ENCODE data around the gene KYNU. TPM values are rescaled to one million over a fixed set of nuclear protein-coding genes. Genes with fewer than 3 reads are reported as not detected.

Gene KYNU
- total RNA-seq, 1 experiment from 2014 or later, result 143 TPM

DNA sequence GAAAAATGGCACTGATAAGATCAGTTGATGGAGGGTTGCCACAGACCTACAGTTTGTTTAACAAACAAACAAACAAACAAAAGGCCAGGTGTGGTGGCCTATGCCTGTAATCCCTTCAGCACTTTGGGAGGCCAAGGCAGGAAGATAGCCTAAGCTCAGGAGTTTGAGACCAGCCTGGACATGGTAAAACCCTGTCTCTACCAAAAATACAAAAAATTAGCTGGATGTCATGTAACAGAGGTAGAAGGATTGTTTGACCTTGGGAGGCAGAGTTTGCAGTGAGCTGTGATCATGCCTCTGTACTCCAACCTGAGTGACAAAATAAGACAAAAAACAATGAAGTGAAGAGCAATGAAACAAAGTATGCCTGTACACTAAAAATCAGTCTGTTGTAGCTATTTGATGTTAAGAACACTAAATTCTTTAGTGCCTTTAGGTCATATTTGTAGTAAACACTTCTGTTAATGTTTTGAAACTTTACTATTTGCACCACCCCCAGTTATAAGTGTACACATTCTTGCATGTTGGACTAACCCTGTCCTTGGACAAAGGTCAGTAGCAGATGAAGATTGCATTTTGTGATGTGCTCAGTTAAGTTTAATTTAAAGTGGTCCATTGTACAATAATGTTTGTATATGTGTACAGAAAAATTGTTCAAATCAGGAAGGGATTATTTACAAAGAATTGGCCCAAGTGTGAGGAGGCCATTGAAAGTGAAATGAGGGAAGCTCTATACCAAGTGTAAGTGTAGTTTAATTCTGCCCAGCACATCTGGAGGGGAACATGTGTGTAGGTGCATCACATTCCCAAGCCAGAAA, 73.9 kb downstream of the KYNU start:
- Mint-ChIP-seq H3K4me1 (ENCODE audit: insufficient read depth, unreplicated experiment) (peaks cover 6% of the 10 kb centered on the region), H3K9me3 (ENCODE audit: unreplicated experiment) (peaks cover 10% of the 10 kb centered on the region), H3K36me3 (ENCODE audit: insufficient read depth, unreplicated experiment) (peaks cover 95% of the 10 kb centered on the region), H3K4me3 (ENCODE audit: unreplicated experiment) (no peak overlapping the region), H3K27ac (ENCODE audit: low read depth, unreplicated experiment) (peak overlapping the region; percentile 48), H3K27me3 (ENCODE audit: insufficient read depth, unreplicated experiment) (no peaks in the 10 kb centered on the region)
- DNase-seq (ENCODE audit: unreplicated experiment), result no peak
- CTCF ChIA-PET, result interaction anchor here (0.6 to 1.7 kb wide), 5 partner anchors 16 to 285 kb away, joined by 3 to 6 read pairs (median 3); partner anchors contain the start of gene KYNU
- no TSS peak for BruUV-seq (replicated peaks)
- TF ChIP-seq, protein P1, sequence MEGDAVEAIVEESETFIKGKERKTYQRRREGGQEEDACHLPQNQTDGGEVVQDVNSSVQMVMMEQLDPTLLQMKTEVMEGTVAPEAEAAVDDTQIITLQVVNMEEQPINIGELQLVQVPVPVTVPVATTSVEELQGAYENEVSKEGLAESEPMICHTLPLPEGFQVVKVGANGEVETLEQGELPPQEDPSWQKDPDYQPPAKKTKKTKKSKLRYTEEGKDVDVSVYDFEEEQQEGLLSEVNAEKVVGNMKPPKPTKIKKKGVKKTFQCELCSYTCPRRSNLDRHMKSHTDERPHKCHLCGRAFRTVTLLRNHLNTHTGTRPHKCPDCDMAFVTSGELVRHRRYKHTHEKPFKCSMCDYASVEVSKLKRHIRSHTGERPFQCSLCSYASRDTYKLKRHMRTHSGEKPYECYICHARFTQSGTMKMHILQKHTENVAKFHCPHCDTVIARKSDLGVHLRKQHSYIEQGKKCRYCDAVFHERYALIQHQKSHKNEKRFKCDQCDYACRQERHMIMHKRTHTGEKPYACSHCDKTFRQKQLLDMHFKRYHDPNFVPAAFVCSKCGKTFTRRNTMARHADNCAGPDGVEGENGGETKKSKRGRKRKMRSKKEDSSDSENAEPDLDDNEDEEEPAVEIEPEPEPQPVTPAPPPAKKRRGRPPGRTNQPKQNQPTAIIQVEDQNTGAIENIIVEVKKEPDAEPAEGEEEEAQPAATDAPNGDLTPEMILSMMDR (IDR thresholded peaks at IDR 0.05; ENCODE audit: unreplicated experiment), result no peak
- POLR2A ChIA-PET, result no interaction called here
- intact Hi-C loops (cut with micrococcal nuclease), result no loop called here

DNA sequence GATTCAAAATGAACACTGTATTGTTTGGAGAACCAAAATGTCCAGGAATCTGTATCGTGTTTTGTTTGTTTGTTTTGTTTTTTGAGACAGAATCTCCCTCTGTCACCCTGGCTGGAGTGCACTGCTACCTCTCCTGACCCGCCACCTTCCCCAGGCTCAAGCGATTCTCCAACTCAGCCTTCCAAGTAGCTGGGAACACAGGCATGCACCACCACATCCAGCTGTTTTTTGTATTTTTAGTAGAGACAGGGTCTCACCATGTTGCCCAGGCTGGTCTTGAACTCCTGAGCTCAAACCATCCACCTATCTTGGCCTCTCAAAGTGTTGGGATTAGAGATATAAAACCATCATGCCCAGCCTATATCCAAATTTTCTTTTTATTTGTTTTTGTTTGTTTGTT, 74.6 kb downstream of the KYNU start:
- ChIA-PET CTCF (interaction anchor here (1.0 to 1.6 kb wide), 2 partner anchors 37 to 286 kb away, joined by 3 to 6 read pairs; no protein-coding TSS in a partner anchor), POLR2A (no interaction called here)
- Mint-ChIP-seq H3K4me1 (ENCODE audit: insufficient read depth, unreplicated experiment) (peaks cover 6% of the 10 kb centered on the region), H3K36me3 (ENCODE audit: insufficient read depth, unreplicated experiment) (peaks cover 95% of the 10 kb centered on the region), H3K27ac (ENCODE audit: low read depth, unreplicated experiment) (no peak overlapping the region), H3K27me3 (ENCODE audit: insufficient read depth, unreplicated experiment) (no peaks in the 10 kb centered on the region), H3K4me3 (ENCODE audit: unreplicated experiment) (no peak overlapping the region), H3K9me3 (ENCODE audit: unreplicated experiment) (peaks cover 10% of the 10 kb centered on the region)
- DNase-seq (ENCODE audit: unreplicated experiment), result no peak
- BruUV-seq (replicated peaks), result no TSS peak
- TF ChIP-seq, protein P1 (IDR thresholded peaks at IDR 0.05; ENCODE audit: unreplicated experiment), result no peak
- intact Hi-C loops (cut with micrococcal nuclease), result no loop called here

DNA sequence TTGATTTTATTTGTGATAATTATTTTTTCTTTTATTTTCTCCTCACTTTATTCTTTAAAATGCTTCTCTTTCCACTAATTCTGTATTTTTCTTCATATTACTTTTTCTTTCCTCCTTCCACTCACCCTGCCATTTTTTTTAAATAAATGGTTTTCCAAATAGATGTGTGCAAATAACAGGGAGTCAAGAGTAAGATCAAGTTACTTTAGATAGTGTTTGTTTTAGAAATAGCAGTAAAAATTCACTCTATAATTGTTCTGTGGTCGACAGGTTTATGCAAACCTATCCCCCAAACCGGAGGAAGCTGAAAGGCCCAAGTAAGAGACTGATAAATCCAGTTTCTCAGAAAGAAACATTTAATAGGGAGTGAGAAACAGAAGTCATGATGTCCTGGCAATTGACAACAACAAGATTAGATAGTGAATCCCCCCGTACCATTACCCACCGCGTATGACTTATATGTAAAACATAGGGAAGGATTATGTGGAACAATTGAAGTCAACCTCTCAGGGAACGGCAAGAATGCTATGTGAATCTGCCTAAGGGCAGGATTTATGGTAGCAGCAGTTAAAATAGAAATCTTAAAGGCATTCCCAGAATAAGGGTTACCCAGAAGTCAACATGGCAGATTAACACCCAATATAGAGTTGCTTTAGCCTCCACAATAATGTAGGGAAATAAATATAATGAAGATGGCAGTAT, 75.5 kb downstream of the KYNU start:
- Mint-ChIP-seq H3K4me1 (ENCODE audit: insufficient read depth, unreplicated experiment) (peaks cover 6% of the 10 kb centered on the region), H3K9me3 (ENCODE audit: unreplicated experiment) (peaks cover 10% of the 10 kb centered on the region), H3K4me3 (ENCODE audit: unreplicated experiment) (no peak overlapping the region), H3K27me3 (ENCODE audit: insufficient read depth, unreplicated experiment) (no peaks in the 10 kb centered on the region), H3K36me3 (ENCODE audit: insufficient read depth, unreplicated experiment) (peaks cover 95% of the 10 kb centered on the region), H3K27ac (ENCODE audit: low read depth, unreplicated experiment) (no peak overlapping the region)
- no TSS peak for BruUV-seq (replicated peaks)
- intact Hi-C loops (cut with micrococcal nuclease), result no loop called here
- CTCF ChIA-PET, result interaction anchor here (1.0 to 1.6 kb wide), 3 partner anchors 11 to 36 kb away, joined by 3 to 6 read pairs (median 4); no protein-coding TSS in a partner anchor
- no peak for DNase-seq (ENCODE audit: unreplicated experiment)
- POLR2A ChIA-PET, result no interaction called here
- TF ChIP-seq, protein P1 (IDR thresholded peaks at IDR 0.05; ENCODE audit: unreplicated experiment), result no peak

DNA sequence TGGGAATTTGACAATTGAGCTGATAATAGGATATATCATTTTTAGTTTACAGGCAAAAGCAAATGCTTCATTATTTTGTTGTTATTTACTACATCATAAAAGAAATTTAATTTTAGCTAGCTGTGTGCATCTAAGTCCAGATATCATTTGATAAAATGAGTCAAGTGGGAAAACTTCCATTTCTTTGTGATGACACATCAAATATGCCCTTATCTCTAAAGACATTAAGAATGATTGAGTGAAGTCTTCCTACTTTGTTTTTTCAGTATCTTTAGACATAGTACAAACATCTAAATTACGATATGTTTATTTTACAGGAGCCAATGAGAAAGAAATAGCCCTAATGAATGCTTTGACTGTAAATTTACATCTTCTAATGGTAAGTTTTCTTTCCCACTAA, 77.0 kb downstream of the KYNU start:
- CTCF ChIA-PET, result interaction anchor here (0.6 kb wide), 1 partner anchor 80 kb away, joined by 3 read pairs; no protein-coding TSS in a partner anchor
- Mint-ChIP-seq H3K27me3 (ENCODE audit: insufficient read depth, unreplicated experiment) (no peaks in the 10 kb centered on the region), H3K4me3 (ENCODE audit: unreplicated experiment) (no peak overlapping the region), H3K27ac (ENCODE audit: low read depth, unreplicated experiment) (no peak overlapping the region), H3K4me1 (ENCODE audit: insufficient read depth, unreplicated experiment) (peaks cover 6% of the 10 kb centered on the region), H3K36me3 (ENCODE audit: insufficient read depth, unreplicated experiment) (peaks cover 95% of the 10 kb centered on the region), H3K9me3 (ENCODE audit: unreplicated experiment) (peaks cover 10% of the 10 kb centered on the region)
- intact Hi-C loops (cut with micrococcal nuclease), result no loop called here
- DNase-seq (ENCODE audit: unreplicated experiment), result no peak
- no TSS peak for BruUV-seq (replicated peaks)
- TF ChIP-seq, protein P1 (IDR thresholded peaks at IDR 0.05; ENCODE audit: unreplicated experiment), result no peak
- POLR2A ChIA-PET, result interaction anchor here (0.8 to 2.8 kb wide), 4 partner anchors 8 to 21 kb away, joined by 3 to 9 read pairs (median 4); no protein-coding TSS in a partner anchor
